Vagina (tissue), 2 donors: ENCODE measurements around the gene ZNF677. TPM values are rescaled to one million over a fixed set of nuclear protein-coding genes. Genes with fewer than 3 reads are reported as not detected.
"Not testable (repeated sequence)": the region's sequence is repeated elsewhere in the genome, so short reads cannot be mapped to it uniquely, and the experiment has no call there.

ENCODE experiments used
- DNase-seq, 2 donors: peaks; one replicate each; pipeline ENCODE4 v3.0.0-alpha.2; 2017; ENCODE audit errors: extremely low spot score in 2 of 2
- H3K27ac ChIP-seq: fragments of 200-600 bp; sonication (generic); one replicate; pipeline ENCODE4 v1.5.1; 2019
- H3K27me3 ChIP-seq: fragments of 200-600 bp; sonication (generic); one replicate; pipeline ENCODE4 v1.5.1; 2019
- H3K36me3 ChIP-seq, 2 donors: fragments of 200-600 bp; sonication (generic); one replicate each; pipeline ENCODE4 v1.5.1; 2017 to 2019
- H3K4me1 ChIP-seq: fragments of 200-600 bp; sonication (generic); one replicate; pipeline ENCODE4 v1.5.1; 2019
- H3K4me3 ChIP-seq, 2 donors: fragments of 200-600 bp; sonication (generic); 1 replicate in 1 of 2; 2 replicates in 1 of 2; pipeline ENCODE4 v1.5.1; 2016 to 2019
- H3K9me3 ChIP-seq: fragments of 200-600 bp; sonication (generic); one replicate; pipeline ENCODE4 v1.5.1; 2019
- CTCF ChIP-seq, 3 experiments: fragments of 450-650 bp in 2 of 3; fragments of 200-600 bp in 1 of 3; sonication (generic) in 1 of 3; IDR thresholded peaks; one replicate each; pipeline ENCODE4 v1.5.1; 2017 to 2019; ENCODE audit warnings: antibody characterized with exemption in 3 of 3, mild to moderate bottlenecking in 2 of 3, moderate library complexity in 2 of 3
- POLR2A ChIP-seq, 2 donors: fragments of 450-650 bp; IDR thresholded peaks; one replicate each; pipeline ENCODE4 v1.6.1; 2017; ENCODE audit warnings: antibody characterized with exemption in 2 of 2, mild to moderate bottlenecking in 2 of 2, moderate library complexity in 2 of 2
- POLR2AphosphoS5 ChIP-seq, 2 donors: sonication (generic); formaldehyde crosslinking; IDR thresholded peaks; one replicate each; pipeline ENCODE4 v1.9.0; 2017; ENCODE audit warnings: antibody characterized with exemption in 2 of 2, mild to moderate bottlenecking in 2 of 2, low read depth in 1 of 2; ENCODE audit not compliant: insufficient read depth in 1 of 2
- intact Hi-C: fragments of 100-400 bp; cut with DNase I; formaldehyde crosslinking; loops from one replicate; pipeline ENCODE4 v1.15.1; 2023
- total RNA-seq: library from RNA; depleted of rRNA; stranded (reverse); fragments of >200 nt; gene quantifications from one replicate; pipeline ENCODE4 v1.2.3, GENCODE V29; 2016

Gene ZNF677
- total RNA-seq, result 5.9 TPM

GRCh38 chr19:53254411-53255341 is at the start of gene ZNF677:
TSS of gene ZNF677 (minus strand) at chr19:53254873. CDS start at chr19:53251550, 3,323 bp downstream.
- DNase-seq, result peak in 1 of 2 donors; percentile 87
- H3K4me3 ChIP-seq, result peak within 1 kb of the TSS; percentile 56 to 79
- intact Hi-C loops, result no loop called here
- peaks cover 0 to 34% of the 10 kb centered on the region in 2 donors for H3K36me3 ChIP-seq
- H3K27ac ChIP-seq, result peak within 1 kb of the TSS; percentile 67
- H3K9me3 ChIP-seq, result no peaks in the 10 kb centered on the region
- peak; percentile 22 to 66 for TF ChIP-seq POLR2AphosphoS5 (IDR thresholded peaks at IDR 0.05; ENCODE audit: insufficient read depth in 1 of 2, low read depth in 1 of 2)
- no peak for TF ChIP-seq POLR2A (IDR thresholded peaks at IDR 0.05)
- H3K27me3 ChIP-seq, result no peaks in the 10 kb centered on the region
- peaks cover 9% of the 10 kb centered on the region for H3K4me1 ChIP-seq

GRCh38 chr19:53301341-53301740 is 46.7 kb upstream of the ZNF677 start:
- H3K27ac ChIP-seq, H3K4me1 ChIP-seq, intact Hi-C loops, H3K4me3 ChIP-seq, DNase-seq, H3K36me3 ChIP-seq, H3K9me3 ChIP-seq, H3K27me3 ChIP-seq: not testable (repeated sequence)

GRCh38 chr19:53294786-53295441 is 40.2 kb upstream of the ZNF677 start:
- intact Hi-C loops, result no loop called here
- no peak overlapping the region for H3K4me3 ChIP-seq
- H3K4me1 ChIP-seq, result no peaks in the 10 kb centered on the region
- DNase-seq, result no peak
- no peak overlapping the region for H3K27ac ChIP-seq
- H3K27me3 ChIP-seq, result no peaks in the 10 kb centered on the region
- no peaks in the 10 kb centered on the region for H3K36me3 ChIP-seq
- no peak for TF ChIP-seq POLR2A (IDR thresholded peaks at IDR 0.05)
- TF ChIP-seq POLR2AphosphoS5 (IDR thresholded peaks at IDR 0.05; ENCODE audit: insufficient read depth in 1 of 2, low read depth in 1 of 2), result no peak
- H3K9me3 ChIP-seq, result peaks cover 4% of the 10 kb centered on the region

GRCh38 chr19:53290758-53291549 is 36.3 kb upstream of the ZNF677 start:
- no peak overlapping the region for H3K27ac ChIP-seq
- no peak overlapping the region for H3K4me3 ChIP-seq
- no peaks in the 10 kb centered on the region for H3K36me3 ChIP-seq
- no peak for TF ChIP-seq CTCF (IDR thresholded peaks at IDR 0.05)
- TF ChIP-seq POLR2A (IDR thresholded peaks at IDR 0.05), result no peak
- TF ChIP-seq POLR2AphosphoS5 (IDR thresholded peaks at IDR 0.05; ENCODE audit: insufficient read depth in 1 of 2, low read depth in 1 of 2), result no peak
- no peaks in the 10 kb centered on the region for H3K27me3 ChIP-seq
- no peak for DNase-seq
- H3K9me3 ChIP-seq, result peaks cover 4% of the 10 kb centered on the region
- intact Hi-C loops, result no loop called here
- no peaks in the 10 kb centered on the region for H3K4me1 ChIP-seq

GRCh38 chr19:53285087-53285486 is 30.4 kb upstream of the ZNF677 start:
- Histone ChIP-seq H3K27ac (no peak overlapping the region), H3K4me3 (no peak overlapping the region), H3K36me3 (no peaks in the 10 kb centered on the region), H3K9me3 (no peaks in the 10 kb centered on the region), H3K27me3 (no peaks in the 10 kb centered on the region), H3K4me1 (no peaks in the 10 kb centered on the region)
- intact Hi-C loops, result no loop called here
- DNase-seq, result no peak
- no peak for TF ChIP-seq CTCF (IDR thresholded peaks at IDR 0.05)
- no peak for TF ChIP-seq POLR2A (IDR thresholded peaks at IDR 0.05)
- no peak for TF ChIP-seq POLR2AphosphoS5 (IDR thresholded peaks at IDR 0.05; ENCODE audit: insufficient read depth in 1 of 2, low read depth in 1 of 2)

GRCh38 chr19:53281947-53282346 is 27.3 kb upstream of the ZNF677 start:
- intact Hi-C loops, H3K27me3 ChIP-seq, H3K4me1 ChIP-seq, H3K27ac ChIP-seq, H3K36me3 ChIP-seq, H3K4me3 ChIP-seq, DNase-seq, H3K9me3 ChIP-seq: not testable (repeated sequence)
